ENCODE data around the gene DSE.

GRCh38 chr6:116326996-116327395, 43.8 kb upstream of the DSE start:
- no peak for TF ChIP-seq CTCF (IDR thresholded peaks at IDR 0.05)
- no peak for TF ChIP-seq POLR2A (IDR thresholded peaks at IDR 0.05)
